Neural progenitor cell (in vitro differentiated cells): ENCODE results near the gene CXCL1.
"Not testable (repeated sequence)": the region's sequence is repeated elsewhere in the genome, so short reads cannot be mapped to it uniquely, and the experiment has no call there.

ENCODE experiments used
- EZH2 ChIP-seq: fragments of 200-600 bp; sonication (generic); IDR thresholded peaks from 2 replicates; pipeline ENCODE4 v1.6.1; 2017; ENCODE audit warnings: antibody characterized with exemption, mild to moderate bottlenecking, moderate library complexity
- EZH2phosphoT487 ChIP-seq: fragments of 200-600 bp; sonication (generic); IDR thresholded peaks from 2 replicates; pipeline ENCODE4 v1.6.1; 2017; ENCODE audit warnings: antibody characterized with exemption
- TF ChIP-seq, protein P1 (sequence below): fragments of 200-600 bp; sonication (generic); IDR thresholded peaks from 2 replicates; pipeline ENCODE4 v1.5.1; 2017; ENCODE audit warnings: antibody characterized with exemption, mild to moderate bottlenecking

DNA sequence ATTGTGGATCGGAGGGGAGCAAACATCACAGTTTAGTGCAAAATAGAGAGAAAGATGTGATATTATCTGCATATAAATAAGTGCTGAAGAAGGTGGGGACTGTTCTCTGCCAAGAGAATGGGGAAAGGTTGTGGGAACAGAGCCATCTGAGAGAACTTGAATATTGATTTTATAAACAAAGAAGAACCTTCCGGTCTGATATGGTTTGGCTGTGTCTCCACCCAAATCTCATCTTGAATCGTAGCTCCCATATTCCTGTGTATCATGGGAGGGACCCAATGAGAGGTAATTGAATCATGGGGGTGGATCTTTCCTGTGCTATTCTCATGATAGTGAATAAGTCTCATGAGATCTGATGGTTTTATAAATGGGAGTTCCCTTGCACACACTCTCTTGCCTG, 30.1 kb downstream of the CXCL1 start:
- not testable (repeated sequence) for TF ChIP-seq EZH2, EZH2phosphoT487
- TF ChIP-seq, protein P1, sequence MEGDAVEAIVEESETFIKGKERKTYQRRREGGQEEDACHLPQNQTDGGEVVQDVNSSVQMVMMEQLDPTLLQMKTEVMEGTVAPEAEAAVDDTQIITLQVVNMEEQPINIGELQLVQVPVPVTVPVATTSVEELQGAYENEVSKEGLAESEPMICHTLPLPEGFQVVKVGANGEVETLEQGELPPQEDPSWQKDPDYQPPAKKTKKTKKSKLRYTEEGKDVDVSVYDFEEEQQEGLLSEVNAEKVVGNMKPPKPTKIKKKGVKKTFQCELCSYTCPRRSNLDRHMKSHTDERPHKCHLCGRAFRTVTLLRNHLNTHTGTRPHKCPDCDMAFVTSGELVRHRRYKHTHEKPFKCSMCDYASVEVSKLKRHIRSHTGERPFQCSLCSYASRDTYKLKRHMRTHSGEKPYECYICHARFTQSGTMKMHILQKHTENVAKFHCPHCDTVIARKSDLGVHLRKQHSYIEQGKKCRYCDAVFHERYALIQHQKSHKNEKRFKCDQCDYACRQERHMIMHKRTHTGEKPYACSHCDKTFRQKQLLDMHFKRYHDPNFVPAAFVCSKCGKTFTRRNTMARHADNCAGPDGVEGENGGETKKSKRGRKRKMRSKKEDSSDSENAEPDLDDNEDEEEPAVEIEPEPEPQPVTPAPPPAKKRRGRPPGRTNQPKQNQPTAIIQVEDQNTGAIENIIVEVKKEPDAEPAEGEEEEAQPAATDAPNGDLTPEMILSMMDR: not testable (repeated sequence)
